DOHH2 (cell line): ENCODE data around the gene USP46.

ENCODE experiments used
- EZH2phosphoT487 ChIP-seq: fragments of 200-600 bp; sonication (generic); IDR thresholded peaks from 2 replicates; pipeline ENCODE4 v1.6.1; 2017; ENCODE audit warnings: borderline replicate concordance, mild to moderate bottlenecking, antibody characterized with exemption, low read length, moderate library complexity, mixed read lengths
- TF ChIP-seq, protein P1 (sequence below): fragments of 200-600 bp; sonication (generic); IDR thresholded peaks from one replicate; pipeline ENCODE4 v1.5.1; 2014; ENCODE audit warnings: antibody characterized with exemption, mild to moderate bottlenecking, low read depth, low read length; ENCODE audit not compliant: poor library complexity, severe bottlenecking

DNA sequence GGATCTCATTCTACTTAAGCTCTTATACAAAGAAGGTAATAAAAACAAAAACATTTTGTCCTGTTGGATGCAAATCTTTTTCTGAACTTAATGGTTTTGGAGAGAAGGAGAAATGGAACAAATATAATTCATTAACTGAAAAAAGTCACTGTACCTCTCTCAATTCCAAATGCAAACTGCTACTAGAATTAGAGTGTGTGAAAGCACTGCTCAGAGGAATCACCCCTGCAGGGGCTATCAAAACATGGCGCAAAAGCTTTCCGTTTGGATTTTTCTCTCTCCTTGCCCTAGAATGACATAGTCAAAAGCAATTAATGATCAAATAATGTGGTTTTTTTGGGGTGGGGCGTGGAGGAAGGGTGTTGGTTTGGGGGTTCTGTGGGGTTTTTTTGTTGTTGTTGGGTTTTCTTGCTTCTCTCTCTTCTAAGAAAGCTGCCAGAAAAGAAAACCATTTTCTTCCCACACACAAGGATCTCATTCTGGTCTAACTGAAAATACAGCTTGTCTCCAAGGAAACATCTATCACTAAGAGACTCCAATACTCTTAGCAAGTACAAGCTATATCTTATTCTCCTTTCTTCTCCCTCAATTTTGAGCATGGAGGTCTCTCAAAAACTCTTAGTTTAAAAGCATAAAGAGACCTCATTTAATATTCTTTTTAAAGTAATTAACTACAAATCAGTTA, 41.6 kb downstream of the USP46 start:
- TF ChIP-seq, protein P1, sequence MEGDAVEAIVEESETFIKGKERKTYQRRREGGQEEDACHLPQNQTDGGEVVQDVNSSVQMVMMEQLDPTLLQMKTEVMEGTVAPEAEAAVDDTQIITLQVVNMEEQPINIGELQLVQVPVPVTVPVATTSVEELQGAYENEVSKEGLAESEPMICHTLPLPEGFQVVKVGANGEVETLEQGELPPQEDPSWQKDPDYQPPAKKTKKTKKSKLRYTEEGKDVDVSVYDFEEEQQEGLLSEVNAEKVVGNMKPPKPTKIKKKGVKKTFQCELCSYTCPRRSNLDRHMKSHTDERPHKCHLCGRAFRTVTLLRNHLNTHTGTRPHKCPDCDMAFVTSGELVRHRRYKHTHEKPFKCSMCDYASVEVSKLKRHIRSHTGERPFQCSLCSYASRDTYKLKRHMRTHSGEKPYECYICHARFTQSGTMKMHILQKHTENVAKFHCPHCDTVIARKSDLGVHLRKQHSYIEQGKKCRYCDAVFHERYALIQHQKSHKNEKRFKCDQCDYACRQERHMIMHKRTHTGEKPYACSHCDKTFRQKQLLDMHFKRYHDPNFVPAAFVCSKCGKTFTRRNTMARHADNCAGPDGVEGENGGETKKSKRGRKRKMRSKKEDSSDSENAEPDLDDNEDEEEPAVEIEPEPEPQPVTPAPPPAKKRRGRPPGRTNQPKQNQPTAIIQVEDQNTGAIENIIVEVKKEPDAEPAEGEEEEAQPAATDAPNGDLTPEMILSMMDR: no peak
- no peak for TF ChIP-seq EZH2phosphoT487
